Progenitor cell of endocrine pancreas (in vitro differentiated cells): ENCODE measurements around the gene PAQR4. TPM values are rescaled to one million over a fixed set of nuclear protein-coding genes. Genes with fewer than 3 reads are reported as not detected.
A peak's percentile ranks its signal among the peaks of the same experiment; 100 is the strongest.

Experiments
- DNase-seq: peaks from one replicate; pipeline ENCODE4 v3.0.0; 2021; ENCODE audit warnings: low spot score; ENCODE audit not compliant: unreplicated experiment
- H3K27ac Mint-ChIP-seq: 2 replicates; pipeline ENCODE4 v1.8.0; 2021; ENCODE audit warnings: mild to moderate bottlenecking, moderate library complexity, mixed read lengths
- H3K27me3 Mint-ChIP-seq: 2 replicates; pipeline ENCODE4 v1.8.0; 2021; ENCODE audit warnings: mixed read lengths
- H3K36me3 Mint-ChIP-seq: 2 replicates; pipeline ENCODE4 v1.8.0; 2022; ENCODE audit warnings: mixed read lengths; ENCODE audit not compliant: insufficient read depth
- H3K4me1 Mint-ChIP-seq: 2 replicates; pipeline ENCODE4 v1.8.0; 2021; ENCODE audit warnings: low read depth, mixed read lengths
- H3K4me3 Mint-ChIP-seq: 2 replicates; pipeline ENCODE4 v1.8.0; 2021; ENCODE audit warnings: low read depth, mild to moderate bottlenecking, moderate library complexity, mixed read lengths
- H3K9me3 Mint-ChIP-seq: 2 replicates; pipeline ENCODE4 v1.8.0; 2021; ENCODE audit warnings: low read depth, mixed read lengths
- CTCF ChIP-seq: fragments of 200-600 bp; sonication (generic); IDR thresholded peaks from one replicate; pipeline ENCODE4 v1.5.0; 2021; ENCODE audit warnings: antibody characterized with exemption, mild to moderate bottlenecking; ENCODE audit not compliant: unreplicated experiment
- total RNA-seq: library from RNA; stranded (reverse); gene quantifications from 2 replicates; pipeline ENCODE4 v1.2.1, GENCODE V29; 2021

The PAQR4 gene
- total RNA-seq, 1 donor from 2014 or later, result 13.0 TPM

- no peak overlapping the region for H3K4me3 Mint-ChIP-seq
- DNase-seq, result no peak
These were observed 7.5 kb downstream of the PAQR4 start for GRCh38 chr16:2976673-2977072.

GRCh38 chr16:2977440-2977839 lies 8.3 kb downstream of the PAQR4 start:
- H3K27me3 Mint-ChIP-seq, result peaks cover 3% of the 10 kb centered on the region
- H3K4me3 Mint-ChIP-seq, result no peak overlapping the region
- no peaks in the 10 kb centered on the region for H3K36me3 Mint-ChIP-seq
- no peak for DNase-seq
- TF ChIP-seq CTCF, result no peak
- no peak overlapping the region for H3K27ac Mint-ChIP-seq
- H3K9me3 Mint-ChIP-seq, result no peaks in the 10 kb centered on the region
- peaks cover 12% of the 10 kb centered on the region for H3K4me1 Mint-ChIP-seq

More at GRCh38 chr16:2976673-2977072, 7.5 kb downstream of the PAQR4 start:
- H3K27ac Mint-ChIP-seq, result no peak overlapping the region
- peaks cover 2% of the 10 kb centered on the region for H3K27me3 Mint-ChIP-seq
- no peaks in the 10 kb centered on the region for H3K9me3 Mint-ChIP-seq
- no peak for TF ChIP-seq CTCF
- H3K36me3 Mint-ChIP-seq, result no peaks in the 10 kb centered on the region
- peaks cover 8% of the 10 kb centered on the region for H3K4me1 Mint-ChIP-seq

- TF ChIP-seq CTCF, result no peak
- H3K27me3 Mint-ChIP-seq, result peaks cover 6% of the 10 kb centered on the region
- no peak for DNase-seq
- H3K4me1 Mint-ChIP-seq, result peaks cover 15% of the 10 kb centered on the region
- no peak overlapping the region for H3K27ac Mint-ChIP-seq
- H3K36me3 Mint-ChIP-seq, result no peaks in the 10 kb centered on the region
- H3K9me3 Mint-ChIP-seq, result no peaks in the 10 kb centered on the region
- peak overlapping the region; percentile 74 for H3K4me3 Mint-ChIP-seq
These were observed 10.6 kb downstream of the PAQR4 start for GRCh38 chr16:2979669-2980226.

GRCh38 chr16:2980227-2981176 lies 11.4 kb downstream of the PAQR4 start, which contains the start of gene PKMYT1:
TSS of gene PKMYT1 (minus strand) at chr16:2980446. CDS start at chr16:2979657, 789 bp downstream.
- H3K9me3 Mint-ChIP-seq, result no peaks in the 10 kb centered on the region
- peak within 1 kb of the TSS; percentile 79 for H3K4me3 Mint-ChIP-seq
- no peaks in the 10 kb centered on the region for H3K36me3 Mint-ChIP-seq
- peaks cover 15% of the 10 kb centered on the region for H3K4me1 Mint-ChIP-seq
- peak within 1 kb of the TSS; percentile 97 for H3K27ac Mint-ChIP-seq
- peaks cover 6% of the 10 kb centered on the region for H3K27me3 Mint-ChIP-seq
- peak; percentile 89 for DNase-seq
- TF ChIP-seq CTCF, result no peak

GRCh38 chr16:2981177-2981898 lies 12.2 kb downstream of the PAQR4 start:
- no peak for DNase-seq
- TF ChIP-seq CTCF, result no peak
- no peaks in the 10 kb centered on the region for H3K9me3 Mint-ChIP-seq
- H3K4me1 Mint-ChIP-seq, result peaks cover 15% of the 10 kb centered on the region
- no peaks in the 10 kb centered on the region for H3K36me3 Mint-ChIP-seq
- peak overlapping the region; percentile 79 for H3K4me3 Mint-ChIP-seq
- peak overlapping the region; percentile 97 for H3K27ac Mint-ChIP-seq
- peaks cover 6% of the 10 kb centered on the region for H3K27me3 Mint-ChIP-seq
